HepG2 (cell line): ENCODE measurements around the gene MINDY1. TPM values are rescaled to one million over a fixed set of nuclear protein-coding genes. Genes with fewer than 3 reads are reported as not detected.

Experiments used
- ATF7-NPFF ChIP-seq: sonication (generic); formaldehyde crosslinking; IDR thresholded peaks from 2 replicates; pipeline ENCODE4 v1.8.1; 2023; ENCODE audit warnings: mild to moderate bottlenecking, low read depth, missing genetic modification reagents, moderate library complexity
- CENPBD1 ChIP-seq: sonication (generic); formaldehyde crosslinking; IDR thresholded peaks from 2 replicates; pipeline ENCODE4 v1.8.0; 2022; ENCODE audit warnings: missing genetic modification reagents, low read depth, mild to moderate bottlenecking, borderline replicate concordance
- MTF1 ChIP-seq: sonication (generic); formaldehyde crosslinking; IDR thresholded peaks from 2 replicates; pipeline ENCODE4 v1.5.0; 2020; ENCODE audit warnings: missing genetic modification reagents
- PBX2 ChIP-seq: IDR thresholded peaks from 2 replicates; pipeline ENCODE4 v1.6.1; 2016; ENCODE audit warnings: control low read depth
- SMAD9 ChIP-seq: sonication (generic); formaldehyde crosslinking; IDR thresholded peaks from 2 replicates; pipeline ENCODE4 v1.5.1; 2020; ENCODE audit warnings: mild to moderate bottlenecking, missing genetic modification reagents
- SP4 ChIP-seq: sonication (generic); formaldehyde crosslinking; IDR thresholded peaks from 2 replicates; pipeline ENCODE4 v1.8.1; 2023; ENCODE audit warnings: mild to moderate bottlenecking, missing genetic modification reagents
- SRF ChIP-seq: IDR thresholded peaks from 2 replicates; pipeline ENCODE4 v1.6.1; 2011; ENCODE audit warnings: mild to moderate bottlenecking, low read depth, low read length, moderate library complexity
- TAF1 ChIP-seq: sonication (generic); formaldehyde crosslinking; IDR thresholded peaks from 2 replicates; pipeline ENCODE4 v1.4.0; 2020; ENCODE audit warnings: missing genetic modification reagents
- TARDBP ChIP-seq: sonication (generic); formaldehyde crosslinking; IDR thresholded peaks from 2 replicates; pipeline ENCODE4 v1.8.0; 2022; ENCODE audit warnings: mild to moderate bottlenecking, missing genetic modification reagents
- TEAD2 ChIP-seq: sonication (generic); formaldehyde crosslinking; IDR thresholded peaks from 2 replicates; pipeline ENCODE4 v1.9.0; 2021; ENCODE audit warnings: missing genetic modification reagents
- TEF ChIP-seq: sonication (generic); formaldehyde crosslinking; IDR thresholded peaks from 2 replicates; pipeline ENCODE4 v1.5.0; 2020; ENCODE audit warnings: missing genetic modification reagents
- ZBTB8A ChIP-seq: sonication (generic); formaldehyde crosslinking; IDR thresholded peaks from 2 replicates; pipeline ENCODE4 v1.4.0; 2020; ENCODE audit warnings: mild to moderate bottlenecking, low read depth, missing genetic modification reagents, borderline replicate concordance
- ZNF230 ChIP-seq: sonication (generic); formaldehyde crosslinking; IDR thresholded peaks from 2 replicates; pipeline ENCODE4 v1.4.0; 2020; ENCODE audit warnings: mild to moderate bottlenecking, missing genetic modification reagents
- ZNF484 ChIP-seq: sonication (generic); formaldehyde crosslinking; IDR thresholded peaks from 2 replicates; pipeline ENCODE4 v1.5.1; 2020; ENCODE audit warnings: mild to moderate bottlenecking, low read depth, missing genetic modification reagents, borderline replicate concordance
- ZNF616 ChIP-seq: sonication (generic); formaldehyde crosslinking; IDR thresholded peaks from 2 replicates; pipeline ENCODE4 v1.5.0; 2020; ENCODE audit warnings: low read depth, mild to moderate bottlenecking, missing genetic modification reagents
- ZNF761 ChIP-seq: sonication (generic); formaldehyde crosslinking; conservative IDR thresholded peaks from 2 replicates; pipeline ENCODE4 v1.4.0; 2020; ENCODE audit warnings: mild to moderate bottlenecking, missing genetic modification reagents
- polyA plus RNA-seq, 8 experiments: library from polyadenylated mRNA; depleted of rRNA in 3 of 8; stranded (reverse) in 7 of 8; unstranded in 1 of 8; fragments of >200 nt; fragmentation: Illumina TruSeq in 4 of 8; extraction: Trizol in 4 of 8; gene quantifications; 2 replicates each; pipeline versions ENCODE4 v1.2.1 to v1.2.3, GENCODE V29; 2011 to 2016; ENCODE audit warnings: low read depth in 4 of 8, missing spikeins in 1 of 8, mixed read lengths in 1 of 8; ENCODE audit not compliant: insufficient read depth in 1 of 8
- total RNA-seq, 5 experiments: library from RNA; depleted of rRNA; stranded (reverse); fragments of >200 nt; fragmentation: Illumina TruSeq; extraction: Trizol; gene quantifications; 2 replicates each; pipeline ENCODE4 v1.2.3, GENCODE V29; 2016; ENCODE audit warnings: low read depth in 1 of 5
- TF ChIP-seq, protein P1 (sequence below): sonication (generic); formaldehyde crosslinking; IDR thresholded peaks from 2 replicates; pipeline ENCODE4 v1.5.0; 2020; ENCODE audit warnings: missing genetic modification reagents
- TF ChIP-seq, protein P2 (sequence below): sonication (generic); formaldehyde crosslinking; IDR thresholded peaks from 2 replicates; pipeline ENCODE4 v1.5.1; 2020; ENCODE audit warnings: missing genetic modification reagents, mild to moderate bottlenecking, borderline replicate concordance
- TF ChIP-seq, protein P3 (sequence below): sonication (generic); formaldehyde crosslinking; IDR thresholded peaks from 2 replicates; pipeline ENCODE4 v1.4.0; 2020; ENCODE audit warnings: mild to moderate bottlenecking, missing genetic modification reagents
- TF ChIP-seq, protein P4 (sequence below): sonication (generic); formaldehyde crosslinking; IDR thresholded peaks from 2 replicates; pipeline ENCODE4 v1.4.0; 2020; ENCODE audit warnings: missing genetic modification reagents

MINDY1 gene
- total and polyA plus RNA-seq, 2 of the 13 experiments (the other 11 are each of a cell fraction or from before 2014, with no cell fraction given), result 11.1 to 15.0 TPM

GRCh38 chr1:151006327-151007052 is at the start of gene MINDY1 (continued):
- TF ChIP-seq ZNF616 (CRISPR knock-in tag) (no peak), MTF1 (CRISPR knock-in tag) (no peak), SRF (0 out of 2 replicates have a peak, but pooled peaks have one; percentile 2), TARDBP (CRISPR knock-in tag) (no peak), TEF (CRISPR knock-in tag) (no peak), ZNF484 (CRISPR knock-in tag) (no peak), SP4 (CRISPR knock-in tag) (no peak), ZNF761 (CRISPR knock-in tag) (no peak), ATF7-NPFF (CRISPR knock-in tag) (no peak), CENPBD1 (CRISPR knock-in tag) (no peak), TEAD2 (CRISPR knock-in tag) (no peak), ZNF230 (CRISPR knock-in tag) (no peak), PBX2 (CRISPR knock-in tag) (no peak), TAF1 (peak; percentile 61; the same call in 1 of the 2 replicates), ZBTB8A (CRISPR knock-in tag) (no peak), SMAD9 (CRISPR knock-in tag) (no peak)
- TF ChIP-seq, protein P1, sequence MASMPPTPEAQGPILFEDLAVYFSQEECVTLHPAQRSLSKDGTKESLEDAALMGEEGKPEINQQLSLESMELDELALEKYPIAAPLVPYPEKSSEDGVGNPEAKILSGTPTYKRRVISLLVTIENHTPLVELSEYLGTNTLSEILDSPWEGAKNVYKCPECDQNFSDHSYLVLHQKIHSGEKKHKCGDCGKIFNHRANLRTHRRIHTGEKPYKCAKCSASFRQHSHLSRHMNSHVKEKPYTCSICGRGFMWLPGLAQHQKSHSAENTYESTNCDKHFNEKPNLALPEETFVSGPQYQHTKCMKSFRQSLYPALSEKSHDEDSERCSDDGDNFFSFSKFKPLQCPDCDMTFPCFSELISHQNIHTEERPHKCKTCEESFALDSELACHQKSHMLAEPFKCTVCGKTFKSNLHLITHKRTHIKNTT (CRISPR knock-in tag), result no peak
- TF ChIP-seq, protein P2, sequence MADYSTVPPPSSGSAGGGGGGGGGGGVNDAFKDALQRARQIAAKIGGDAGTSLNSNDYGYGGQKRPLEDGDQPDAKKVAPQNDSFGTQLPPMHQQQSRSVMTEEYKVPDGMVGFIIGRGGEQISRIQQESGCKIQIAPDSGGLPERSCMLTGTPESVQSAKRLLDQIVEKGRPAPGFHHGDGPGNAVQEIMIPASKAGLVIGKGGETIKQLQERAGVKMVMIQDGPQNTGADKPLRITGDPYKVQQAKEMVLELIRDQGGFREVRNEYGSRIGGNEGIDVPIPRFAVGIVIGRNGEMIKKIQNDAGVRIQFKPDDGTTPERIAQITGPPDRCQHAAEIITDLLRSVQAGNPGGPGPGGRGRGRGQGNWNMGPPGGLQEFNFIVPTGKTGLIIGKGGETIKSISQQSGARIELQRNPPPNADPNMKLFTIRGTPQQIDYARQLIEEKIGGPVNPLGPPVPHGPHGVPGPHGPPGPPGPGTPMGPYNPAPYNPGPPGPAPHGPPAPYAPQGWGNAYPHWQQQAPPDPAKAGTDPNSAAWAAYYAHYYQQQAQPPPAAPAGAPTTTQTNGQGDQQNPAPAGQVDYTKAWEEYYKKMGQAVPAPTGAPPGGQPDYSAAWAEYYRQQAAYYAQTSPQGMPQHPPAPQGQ (CRISPR knock-in tag), result no peak
- TF ChIP-seq, protein P3, sequence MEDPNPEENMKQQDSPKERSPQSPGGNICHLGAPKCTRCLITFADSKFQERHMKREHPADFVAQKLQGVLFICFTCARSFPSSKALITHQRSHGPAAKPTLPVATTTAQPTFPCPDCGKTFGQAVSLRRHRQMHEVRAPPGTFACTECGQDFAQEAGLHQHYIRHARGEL (CRISPR knock-in tag), result no peak
- TF ChIP-seq, protein P4, sequence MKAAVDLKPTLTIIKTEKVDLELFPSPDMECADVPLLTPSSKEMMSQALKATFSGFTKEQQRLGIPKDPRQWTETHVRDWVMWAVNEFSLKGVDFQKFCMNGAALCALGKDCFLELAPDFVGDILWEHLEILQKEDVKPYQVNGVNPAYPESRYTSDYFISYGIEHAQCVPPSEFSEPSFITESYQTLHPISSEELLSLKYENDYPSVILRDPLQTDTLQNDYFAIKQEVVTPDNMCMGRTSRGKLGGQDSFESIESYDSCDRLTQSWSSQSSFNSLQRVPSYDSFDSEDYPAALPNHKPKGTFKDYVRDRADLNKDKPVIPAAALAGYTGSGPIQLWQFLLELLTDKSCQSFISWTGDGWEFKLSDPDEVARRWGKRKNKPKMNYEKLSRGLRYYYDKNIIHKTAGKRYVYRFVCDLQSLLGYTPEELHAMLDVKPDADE (CRISPR knock-in tag), result no peak
